Measurements from ENCODE around the gene ABCF2. TPM values are rescaled to one million over a fixed set of nuclear protein-coding genes. Genes with fewer than 3 reads are reported as not detected.

The ABCF2 gene
- polyA plus RNA-seq, 1 donor (not counting 4 experiments of a cell fraction or from before 2014, with no cell fraction given) = 33.3 TPM

- no peaks in the 10 kb centered on the region for H3K4me1 ChIP-seq (ENCODE audit: control insufficient read depth, extremely low read depth, insufficient read depth, low read length)
- H3K9me1 ChIP-seq (ENCODE audit: control insufficient read depth, extremely low read depth, insufficient read depth, low read length) = no peaks in the 10 kb centered on the region
- no peaks in the 10 kb centered on the region for H3K79me2 ChIP-seq (ENCODE audit: control insufficient read depth, insufficient read depth, low read length)
- H3K9ac ChIP-seq (ENCODE audit: control insufficient read depth, extremely low read depth, insufficient read depth, low read length) = no peak overlapping the region
- FAIRE-seq (no peak), DNase-seq (ENCODE audit: low read depth, low spot score) (no peak)
- dilution Hi-C loops (cut with MboI; ENCODE audit: extremely low pct_ligation_motif_present, low sequenced_read_pairs) = no loop called here
- H3K27ac ChIP-seq (ENCODE audit: control insufficient read depth, insufficient read depth, low read length) = no peak overlapping the region
- no peak overlapping the region for H2AFZ ChIP-seq (ENCODE audit: control insufficient read depth, low read length)
- H3K4me3 ChIP-seq (ENCODE audit: control insufficient read depth in 2 of 3, extremely low read depth in 1 of 3, insufficient read depth in 2 of 3, low read depth in 1 of 3, low read length in 3 of 3) = no peak overlapping the region
- H3K9me3 ChIP-seq (ENCODE audit: control insufficient read depth, low read depth, low read length) = no peaks in the 10 kb centered on the region
- H4K20me1 ChIP-seq (ENCODE audit: control insufficient read depth, extremely low read depth, insufficient read depth, low read length) = no peaks in the 10 kb centered on the region
- no peaks in the 10 kb centered on the region for H3K36me3 ChIP-seq (ENCODE audit: control insufficient read depth in 2 of 2, extremely low read depth in 1 of 2, insufficient read depth in 2 of 2, low read length in 2 of 2)
- H3K4me2 ChIP-seq (ENCODE audit: control insufficient read depth, extremely low read depth, insufficient read depth, low read depth, low read length) = no peak overlapping the region
- TF ChIP-seq EZH2 (IDR thresholded peaks at IDR 0.05; ENCODE audit: low read length) (no peak), CTCF (optimal IDR thresholded peaks at IDR 0.05 in 1 of 3, IDR thresholded peaks at IDR 0.05 in 1 of 3, conservative IDR thresholded peaks at IDR 0.05 in 1 of 3; ENCODE audit: extremely low read depth in 1 of 3, insufficient read depth in 2 of 3, low read length in 3 of 3) (no peak)
- peaks cover 44% of the 10 kb centered on the region for H3K27me3 ChIP-seq (ENCODE audit: control insufficient read depth, extremely low read depth, insufficient read depth, low read length)
Observed at GRCh38 chr7:151192002-151192539, 34.9 kb downstream of the ABCF2 start.

- no peaks in the 10 kb centered on the region for H3K4me1 ChIP-seq (ENCODE audit: control insufficient read depth, extremely low read depth, insufficient read depth, low read length)
- peaks cover 38% of the 10 kb centered on the region for H3K27me3 ChIP-seq (ENCODE audit: control insufficient read depth, extremely low read depth, insufficient read depth, low read length)
- dilution Hi-C loops (cut with MboI; ENCODE audit: extremely low pct_ligation_motif_present, low sequenced_read_pairs) = no loop called here
Observed at GRCh38 chr7:151191544-151191943, 35.5 kb downstream of the ABCF2 start.

More at GRCh38 chr7:151191544-151191943, 35.5 kb downstream of the ABCF2 start:
- Histone ChIP-seq H3K9ac (ENCODE audit: control insufficient read depth, extremely low read depth, insufficient read depth, low read length) (no peak overlapping the region), H3K27ac (ENCODE audit: control insufficient read depth, insufficient read depth, low read length) (no peak overlapping the region), H3K9me1 (ENCODE audit: control insufficient read depth, extremely low read depth, insufficient read depth, low read length) (no peaks in the 10 kb centered on the region), H3K4me2 (ENCODE audit: control insufficient read depth, extremely low read depth, insufficient read depth, low read depth, low read length) (no peak overlapping the region), H4K20me1 (ENCODE audit: control insufficient read depth, extremely low read depth, insufficient read depth, low read length) (no peaks in the 10 kb centered on the region), H3K36me3 (ENCODE audit: control insufficient read depth in 2 of 2, extremely low read depth in 1 of 2, insufficient read depth in 2 of 2, low read length in 2 of 2) (no peaks in the 10 kb centered on the region), H2AFZ (ENCODE audit: control insufficient read depth, low read length) (no peak overlapping the region), H3K4me3 (ENCODE audit: control insufficient read depth in 2 of 3, extremely low read depth in 1 of 3, insufficient read depth in 2 of 3, low read depth in 1 of 3, low read length in 3 of 3) (no peak overlapping the region), H3K79me2 (ENCODE audit: control insufficient read depth, insufficient read depth, low read length) (no peaks in the 10 kb centered on the region), H3K9me3 (ENCODE audit: control insufficient read depth, low read depth, low read length) (no peaks in the 10 kb centered on the region)
- TF ChIP-seq CTCF (optimal IDR thresholded peaks at IDR 0.05 in 1 of 3, IDR thresholded peaks at IDR 0.05 in 1 of 3, conservative IDR thresholded peaks at IDR 0.05 in 1 of 3; ENCODE audit: extremely low read depth in 1 of 3, insufficient read depth in 2 of 3, low read length in 3 of 3) = no peak
- no peak for TF ChIP-seq EZH2 (IDR thresholded peaks at IDR 0.05; ENCODE audit: low read length)
- FAIRE-seq = no peak
- no peak for DNase-seq (ENCODE audit: low read depth, low spot score)

Data from keratinocyte (primary cell).